CD14-positive monocyte (primary cell): Measurements from ENCODE around the gene CD69. TPM values are rescaled to one million over a fixed set of nuclear protein-coding genes. Genes with fewer than 3 reads are reported as not detected.

Experiments used
- DNase-seq, 3 donors: peaks; one replicate each; pipeline ENCODE4 v3.0.0-alpha.2; 2011 to 2022
- H2AFZ ChIP-seq: 2 replicates; pipeline ENCODE4 v1.6.0; 2012; ENCODE audit warnings: mild to moderate bottlenecking, low read depth, low read length, inconsistent platforms; ENCODE audit not compliant: insufficient read depth, poor library complexity, severe bottlenecking
- H3K27ac ChIP-seq, 2 donors: 1 replicate in 1 of 2; 2 replicates in 1 of 2; pipeline ENCODE4 v1.5.1; 2012 to 2013; ENCODE audit warnings: low read length in 2 of 2, control low read depth in 1 of 2, inconsistent platforms in 1 of 2, low read depth in 1 of 2, mild to moderate bottlenecking in 1 of 2
- H3K27me3 ChIP-seq, 2 donors: one replicate each; pipeline versions ENCODE4 v1.6.0 to v1.6.1; 2011 to 2013; ENCODE audit warnings: low read length in 2 of 2; ENCODE audit not compliant: control insufficient read depth in 2 of 2, insufficient read depth in 2 of 2
- H3K36me3 ChIP-seq, 2 donors: replicated peaks in 1 of 2; 1 replicate in 1 of 2; 2 replicates in 1 of 2; pipeline versions ENCODE4 v1.5.1 to v1.6.1; 2012 to 2013; ENCODE audit warnings: low read length in 2 of 2, control low read depth in 1 of 2, inconsistent platforms in 1 of 2, mild to moderate bottlenecking in 1 of 2; ENCODE audit not compliant: insufficient read depth in 2 of 2, control insufficient read depth in 1 of 2
- H3K4me1 ChIP-seq, 2 donors: 1 replicate in 1 of 2; 2 replicates in 1 of 2; pipeline versions ENCODE4 v1.5.1 to v1.6.1; 2012 to 2013; ENCODE audit warnings: low read length in 2 of 2, control low read depth in 1 of 2, inconsistent platforms in 1 of 2, mild to moderate bottlenecking in 1 of 2, moderate library complexity in 1 of 2; ENCODE audit not compliant: insufficient read depth in 2 of 2, control insufficient read depth in 1 of 2
- H3K4me2 ChIP-seq: replicated peaks from 2 replicates; pipeline ENCODE3; 2012; ENCODE audit warnings: low read length, moderate library complexity, mild to moderate bottlenecking; ENCODE audit not compliant: poor library complexity, severe bottlenecking; ENCODE audit errors: extremely low read depth
- H3K4me3 ChIP-seq, 3 experiments: fragments of 200-600 bp in 1 of 3; sonication (generic) in 1 of 3; replicated peaks in 1 of 3; 1 replicate in 2 of 3; 2 replicates in 1 of 3; pipeline ENCODE4 v1.5.1; 2011 to 2013; ENCODE audit warnings: low read length in 3 of 3, mild to moderate bottlenecking in 3 of 3, control low read depth in 2 of 3, low read depth in 2 of 3, inconsistent platforms in 1 of 3, moderate library complexity in 1 of 3
- H3K79me2 ChIP-seq: 2 replicates; pipeline ENCODE4 v1.6.0; 2012; ENCODE audit warnings: mild to moderate bottlenecking, control low read depth, inconsistent platforms, low read length, moderate library complexity; ENCODE audit not compliant: insufficient read depth
- H3K9ac ChIP-seq: 2 replicates; pipeline ENCODE4 v1.6.0; 2017; ENCODE audit warnings: low read length, mild to moderate bottlenecking; ENCODE audit not compliant: insufficient read depth, poor library complexity, severe bottlenecking
- H3K9me3 ChIP-seq, 2 donors: replicated peaks in 1 of 2; 1 replicate in 1 of 2; 2 replicates in 1 of 2; pipeline versions ENCODE4 v1.5.1 to v1.6.1; 2012 to 2013; ENCODE audit warnings: low read length in 2 of 2, control low read depth in 1 of 2; ENCODE audit not compliant: control insufficient read depth in 1 of 2, insufficient read depth in 1 of 2
- H4K20me1 ChIP-seq: 2 replicates; pipeline ENCODE4 v1.6.0; 2012; ENCODE audit warnings: mild to moderate bottlenecking, low read length, control low read depth, moderate library complexity; ENCODE audit not compliant: insufficient read depth
- H3K27ac Mint-ChIP-seq, 7 donors: one replicate each; pipeline ENCODE4 v1.8.0; 2020; ENCODE audit warnings: mild to moderate bottlenecking in 7 of 7, mixed read lengths in 7 of 7, moderate library complexity in 6 of 7, inconsistent platforms in 2 of 7
- H3K27me3 Mint-ChIP-seq, 3 donors: one replicate each; pipeline ENCODE4 v1.8.0; 2021 to 2022; ENCODE audit warnings: low read depth in 3 of 3, mild to moderate bottlenecking in 3 of 3, mixed read lengths in 3 of 3, moderate library complexity in 3 of 3, inconsistent platforms in 1 of 3
- H3K36me3 Mint-ChIP-seq, 2 donors: one replicate each; pipeline ENCODE4 v1.8.0; 2020; ENCODE audit warnings: mixed read lengths in 2 of 2, inconsistent platforms in 1 of 2, mild to moderate bottlenecking in 1 of 2
- H3K4me1 Mint-ChIP-seq: one replicate; pipeline ENCODE4 v1.8.0; 2020; ENCODE audit warnings: mild to moderate bottlenecking, mixed read lengths
- H3K4me3 Mint-ChIP-seq, 2 donors: one replicate each; pipeline ENCODE4 v1.8.0; 2020; ENCODE audit warnings: mild to moderate bottlenecking in 2 of 2, mixed read lengths in 2 of 2, moderate library complexity in 1 of 2
- H3K9me3 Mint-ChIP-seq, 7 donors: one replicate each; pipeline ENCODE4 v1.8.0; 2020 to 2022; ENCODE audit warnings: mixed read lengths in 7 of 7, mild to moderate bottlenecking in 6 of 7, moderate library complexity in 6 of 7, inconsistent platforms in 2 of 7
- WGBS: methylation state at CpG from one replicate; pipeline ENCODE4 v1.1.5; 2013; ENCODE audit warnings: missing lambda C conversion rate; ENCODE audit not compliant: insufficient coverage; 5-methylcytosine and 5-hydroxymethylcytosine counted together
- intact Hi-C, 2 donors: fragments of 100-400 bp; cut with micrococcal nuclease; formaldehyde crosslinking; loops; one replicate each; pipeline versions ENCODE4 v1.15.0 to v1.15.1; 2023
- polyA plus RNA-seq, 3 donors: library from polyadenylated mRNA; depleted of rRNA in 1 of 3; unstranded in 2 of 3; stranded (reverse) in 1 of 3; fragments of 300-500 nt in 2 of 3; fragments of >200 nt in 1 of 3; fragmentation: Illumina TruSeq in 2 of 3; gene quantifications; 1 replicate in 2 of 3; 2 replicates in 1 of 3; pipeline ENCODE4 v1.2.3, GENCODE V29; 2012 to 2021
- TF ChIP-seq, protein P1 (sequence below): fragments of 200-600 bp; IDR thresholded peaks from one replicate; pipeline ENCODE4 v1.8.0; 2022; ENCODE audit warnings: antibody characterized with exemption, mild to moderate bottlenecking

The CD69 gene
- polyA plus RNA-seq, 3 donors: 5.8 to 12.4 (median 6.0) TPM

DNA sequence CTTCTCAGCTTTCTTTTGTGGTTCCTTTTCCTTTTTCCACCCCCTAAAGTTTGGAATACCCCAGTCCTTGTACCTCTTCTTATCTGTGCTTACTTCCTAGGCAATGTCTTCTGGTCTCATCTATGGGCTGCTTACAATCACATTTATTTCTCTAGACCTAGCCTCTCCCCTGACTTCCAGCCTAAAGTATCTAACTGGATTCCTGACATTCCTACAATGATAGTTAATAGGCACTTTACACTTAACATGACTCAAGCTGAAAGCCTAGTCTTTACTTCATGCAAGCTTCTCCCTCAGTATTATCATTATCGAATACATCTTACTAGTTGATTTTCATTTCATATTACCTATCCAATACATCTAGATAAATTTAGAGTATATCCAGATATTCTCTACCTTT, 49.0 kb downstream of the CD69 start:
- WGBS: no CpG with 5 or more reads among the region's 1 CpG
- Histone ChIP-seq H3K27ac (no peak overlapping the region), H3K36me3 (no peaks in the 10 kb centered on the region), H3K9me3 (no peaks in the 10 kb centered on the region), H2AFZ (no peak overlapping the region), H3K9ac (no peak overlapping the region), H3K4me3 (no peak overlapping the region), H4K20me1 (no peaks in the 10 kb centered on the region), H3K4me2 (no peak overlapping the region), H3K27me3 (no peaks in the 10 kb centered on the region), H3K79me2 (no peaks in the 10 kb centered on the region), H3K4me1 (peaks cover 12 to 14% of the 10 kb centered on the region in 2 donors)
- H3K27ac Mint-ChIP-seq: peak overlapping the region in 1 of 7 donors; percentile 37
- peaks cover 22% of the 10 kb centered on the region for H3K4me1 Mint-ChIP-seq
- H3K4me3 Mint-ChIP-seq: no peak overlapping the region
- DNase-seq: no peak
- H3K36me3 Mint-ChIP-seq: peaks cover 0 to 4% of the 10 kb centered on the region in 2 donors
- H3K9me3 Mint-ChIP-seq: no peaks in the 10 kb centered on the region
- H3K27me3 Mint-ChIP-seq: no peaks in the 10 kb centered on the region
- TF ChIP-seq, protein P1, sequence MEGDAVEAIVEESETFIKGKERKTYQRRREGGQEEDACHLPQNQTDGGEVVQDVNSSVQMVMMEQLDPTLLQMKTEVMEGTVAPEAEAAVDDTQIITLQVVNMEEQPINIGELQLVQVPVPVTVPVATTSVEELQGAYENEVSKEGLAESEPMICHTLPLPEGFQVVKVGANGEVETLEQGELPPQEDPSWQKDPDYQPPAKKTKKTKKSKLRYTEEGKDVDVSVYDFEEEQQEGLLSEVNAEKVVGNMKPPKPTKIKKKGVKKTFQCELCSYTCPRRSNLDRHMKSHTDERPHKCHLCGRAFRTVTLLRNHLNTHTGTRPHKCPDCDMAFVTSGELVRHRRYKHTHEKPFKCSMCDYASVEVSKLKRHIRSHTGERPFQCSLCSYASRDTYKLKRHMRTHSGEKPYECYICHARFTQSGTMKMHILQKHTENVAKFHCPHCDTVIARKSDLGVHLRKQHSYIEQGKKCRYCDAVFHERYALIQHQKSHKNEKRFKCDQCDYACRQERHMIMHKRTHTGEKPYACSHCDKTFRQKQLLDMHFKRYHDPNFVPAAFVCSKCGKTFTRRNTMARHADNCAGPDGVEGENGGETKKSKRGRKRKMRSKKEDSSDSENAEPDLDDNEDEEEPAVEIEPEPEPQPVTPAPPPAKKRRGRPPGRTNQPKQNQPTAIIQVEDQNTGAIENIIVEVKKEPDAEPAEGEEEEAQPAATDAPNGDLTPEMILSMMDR: no peak
- intact Hi-C loops: loop anchor here in 1 of 2 donors (5.0 kb wide), 1 partner anchor 59 kb away; no protein-coding TSS in a partner anchor

DNA sequence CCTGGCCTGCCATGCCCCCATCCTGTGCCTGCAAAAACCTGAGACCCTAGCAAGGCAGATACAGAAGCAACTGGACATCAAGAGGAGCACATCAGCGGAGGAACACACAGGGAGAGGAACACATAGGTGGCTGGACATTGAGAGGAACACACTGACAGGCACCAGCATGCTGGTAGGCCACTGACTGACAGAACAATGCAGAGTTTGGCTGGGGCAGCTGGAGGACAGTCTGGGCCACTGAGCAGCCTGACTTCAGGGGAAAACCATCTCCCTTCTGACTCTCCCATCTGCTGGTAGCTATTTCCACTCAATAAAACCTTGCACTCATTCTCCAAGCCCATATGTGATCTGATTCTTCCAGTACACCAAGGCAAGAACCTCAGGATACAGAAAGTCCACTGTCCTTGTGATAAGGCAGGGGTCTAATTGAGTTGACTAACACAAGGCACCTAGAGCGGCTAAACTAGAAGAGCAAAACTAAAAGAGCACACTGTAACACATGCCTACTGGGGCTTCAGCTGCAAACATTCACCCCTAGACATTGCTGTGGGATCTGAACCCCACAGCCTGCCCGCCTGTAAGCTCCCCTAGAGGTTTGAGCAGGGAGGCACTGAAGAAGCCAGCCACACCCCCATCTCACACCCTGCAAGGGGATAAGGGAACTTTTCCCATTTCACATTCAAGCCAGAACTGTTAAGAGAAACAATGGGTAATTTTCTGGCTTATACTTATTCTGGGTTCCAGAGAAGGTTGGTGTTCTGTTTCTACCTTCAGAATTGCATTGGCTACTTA, 49.9 kb downstream of the CD69 start:
- no peak overlapping the region for H2AFZ ChIP-seq
- WGBS: 100% methylated on average over 1 of the region's 3 CpGs
- Mint-ChIP-seq H3K4me1 (peaks cover 29% of the 10 kb centered on the region), H3K4me3 (no peak overlapping the region), H3K9me3 (no peaks in the 10 kb centered on the region), H3K27me3 (no peaks in the 10 kb centered on the region), H3K27ac (peak overlapping the region in 1 of 7 donors; percentile 79), H3K36me3 (peaks cover 0 to 3% of the 10 kb centered on the region in 2 donors)
- H3K4me1 ChIP-seq: peaks cover 21 to 22% of the 10 kb centered on the region in 2 donors
- H3K36me3 ChIP-seq: no peaks in the 10 kb centered on the region
- H3K27me3 ChIP-seq: no peaks in the 10 kb centered on the region
- no peak overlapping the region for H3K27ac ChIP-seq
- TF ChIP-seq, protein P1: no peak
- no peaks in the 10 kb centered on the region for H3K9me3 ChIP-seq
- intact Hi-C loops: loop anchor here in 1 of 2 donors (5.0 kb wide), 1 partner anchor 58 kb away; no protein-coding TSS in a partner anchor
- H3K9ac ChIP-seq: no peak overlapping the region
- no peak for DNase-seq
- no peaks in the 10 kb centered on the region for H3K79me2 ChIP-seq
- H3K4me3 ChIP-seq: no peak overlapping the region
- no peaks in the 10 kb centered on the region for H4K20me1 ChIP-seq
- no peak overlapping the region for H3K4me2 ChIP-seq
